G401.6 (cell line): ENCODE data around the gene HELZ.
"Not testable (repeated sequence)": the region's sequence is repeated elsewhere in the genome, so short reads cannot be mapped to it uniquely, and the experiment has no call there.

Experiments
- FAIRE-seq: peaks from 2 replicates; lab custom pipeline; 2012; peaks lifted over from hg19 to GRCh38; lab: Jason Lieb, UNC

The HELZ gene

GRCh38 chr17:67050471-67051154, 194.4 kb downstream of the HELZ start:
- no peak for FAIRE-seq

- FAIRE-seq: no peak
These were observed 194.9 kb downstream of the HELZ start for GRCh38 chr17:67050066-67050465.

GRCh38 chr17:67049025-67049739, 195.8 kb downstream of the HELZ start:
- no peak for FAIRE-seq

- FAIRE-seq: no peak
These were observed 197.6 kb downstream of the HELZ start for GRCh38 chr17:67047382-67047781.

GRCh38 chr17:67046398-67046797, 198.6 kb downstream of the HELZ start:
- FAIRE-seq: no peak

- FAIRE-seq: no peak
These were observed 200.1 kb downstream of the HELZ start for GRCh38 chr17:67044940-67045339.

- no peak for FAIRE-seq
These were observed 200.8 kb downstream of the HELZ start, which contains the start of gene CACNG1 for GRCh38 chr17:67044016-67044772. CACNG1 (plus strand) TSS chr17:67044554; CDS start chr17:67044661, 107 bp downstream.

GRCh38 chr17:67043283-67043682, 201.7 kb downstream of the HELZ start:
- FAIRE-seq: no peak

- no peak for FAIRE-seq
These were observed 202.8 kb downstream of the HELZ start for GRCh38 chr17:67041941-67042899.

GRCh38 chr17:67041531-67041930, 203.5 kb downstream of the HELZ start:
- no peak for FAIRE-seq

GRCh38 chr17:67041119-67041518, 203.9 kb downstream of the HELZ start:
- FAIRE-seq: not testable (repeated sequence)

- FAIRE-seq: no peak
These were observed 204.3 kb downstream of the HELZ start for GRCh38 chr17:67040652-67041051.

GRCh38 chr17:67038861-67039365, 206.1 kb downstream of the HELZ start:
- FAIRE-seq: no peak

GRCh38 chr17:67035131-67036083, 209.6 kb downstream of the HELZ start:
- FAIRE-seq: no peak

GRCh38 chr17:67033613-67034012, 211.4 kb downstream of the HELZ start:
- no peak for FAIRE-seq

- FAIRE-seq: no peak
These were observed 212.0 kb downstream of the HELZ start for GRCh38 chr17:67032985-67033384.

GRCh38 chr17:67032382-67032781, 212.6 kb downstream of the HELZ start:
- no peak for FAIRE-seq

GRCh38 chr17:67030641-67031040, 214.4 kb downstream of the HELZ start:
- FAIRE-seq: no peak

- no peak for FAIRE-seq
These were observed 217.9 kb downstream of the HELZ start for GRCh38 chr17:67027031-67027628.

- no peak for FAIRE-seq
These were observed 218.7 kb downstream of the HELZ start for GRCh38 chr17:67026341-67026740.
